Renal cortical epithelial cell (primary cell): ENCODE results near the gene HBZ. TPM values are rescaled to one million over a fixed set of nuclear protein-coding genes. Genes with fewer than 3 reads are reported as not detected.
"Not testable (repeated sequence)": the region's sequence is repeated elsewhere in the genome, so short reads cannot be mapped to it uniquely, and the experiment has no call there.

Source experiments
- DNase-seq: peaks from one replicate; pipeline ENCODE4 v3.0.0-alpha.2; 2011; ENCODE audit warnings: low read depth
- total RNA-seq: library from RNA; depleted of rRNA; stranded (reverse); fragments of >200 nt; gene quantifications from 2 replicates; pipeline ENCODE4 v1.2.3, GENCODE V29; 2014

Gene HBZ
- total RNA-seq, 1 donor from 2014 or later = not detected

GRCh38 chr16:133716-134115 is 18.7 kb upstream of the HBZ start:
- no peak for DNase-seq

- DNase-seq = no peak
These were observed 14.4 kb upstream of the HBZ start for GRCh38 chr16:138049-138417.

- DNase-seq = no peak
These were observed 12.1 kb upstream of the HBZ start for GRCh38 chr16:140175-140857.

GRCh38 chr16:142405-142967 is 10.0 kb upstream of the HBZ start:
- no peak for DNase-seq

- no peak for DNase-seq
These were observed 9.4 kb upstream of the HBZ start for GRCh38 chr16:143047-143446.

- no peak for DNase-seq
These were observed 9.0 kb upstream of the HBZ start for GRCh38 chr16:143456-143855.

GRCh38 chr16:144797-145252 is 7.6 kb upstream of the HBZ start:
- DNase-seq = no peak

- no peak for DNase-seq
These were observed 5.8 kb upstream of the HBZ start for GRCh38 chr16:146646-147045.

GRCh38 chr16:149024-149660 is 3.3 kb upstream of the HBZ start:
- DNase-seq = no peak

GRCh38 chr16:153129-153521 is 681 bp downstream of the HBZ start:
- not testable (repeated sequence) for DNase-seq

- DNase-seq = not testable (repeated sequence)
These were observed 1.2 kb downstream of the HBZ start for GRCh38 chr16:153550-154216.

- no peak for DNase-seq
These were observed 2.0 kb downstream of the HBZ start for GRCh38 chr16:154217-155030.

GRCh38 chr16:155031-155398 is 2.6 kb downstream of the HBZ start:
- DNase-seq = no peak

- no peak for DNase-seq
These were observed 6.8 kb downstream of the HBZ start for GRCh38 chr16:159136-159849.

GRCh38 chr16:160242-160641 is 7.8 kb downstream of the HBZ start:
- DNase-seq = not testable (repeated sequence)

GRCh38 chr16:160691-161190 is 8.3 kb downstream of the HBZ start:
- DNase-seq = no peak

- no peak for DNase-seq
These were observed 10.0 kb downstream of the HBZ start for GRCh38 chr16:162271-162991.

GRCh38 chr16:163139-163538 is 10.7 kb downstream of the HBZ start:
- not testable (repeated sequence) for DNase-seq

GRCh38 chr16:163696-164095 is 11.3 kb downstream of the HBZ start:
- DNase-seq = not testable (repeated sequence)

- DNase-seq = not testable (repeated sequence)
These were observed 11.8 kb downstream of the HBZ start for GRCh38 chr16:164134-164823.
